NB4 (cell line): ENCODE measurements around the gene SULT4A1.

Experiments
- CTCF ChIP-seq: IDR thresholded peaks from one replicate; pipeline ENCODE4 v1.5.1; 2012; ENCODE audit warnings: low read depth, low read length
- MYC ChIP-seq: IDR thresholded peaks from 2 replicates; pipeline ENCODE4 v1.6.1; 2011; ENCODE audit warnings: low read depth, low read length
- POLR2A ChIP-seq: IDR thresholded peaks from 2 replicates; pipeline ENCODE4 v1.6.1; 2011; ENCODE audit warnings: mild to moderate bottlenecking; ENCODE audit not compliant: insufficient read length; ENCODE audit errors: extremely low read depth
- TF ChIP-seq, protein P1 (sequence below): IDR thresholded peaks from 2 replicates; pipeline ENCODE4 v1.6.1; 2011; ENCODE audit warnings: low read depth, low read length

GRCh38 chr22:43825651-43826050 lies 36.7 kb downstream of the SULT4A1 start:
- no peak for TF ChIP-seq CTCF
- no peak for TF ChIP-seq POLR2A
- TF ChIP-seq, protein P1, sequence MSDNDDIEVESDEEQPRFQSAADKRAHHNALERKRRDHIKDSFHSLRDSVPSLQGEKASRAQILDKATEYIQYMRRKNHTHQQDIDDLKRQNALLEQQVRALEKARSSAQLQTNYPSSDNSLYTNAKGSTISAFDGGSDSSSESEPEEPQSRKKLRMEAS = no peak
- TF ChIP-seq MYC = no peak
